Cardiac muscle cell (in vitro differentiated cells and primary cell): ENCODE data around the gene MYO1F. TPM values are rescaled to one million over a fixed set of nuclear protein-coding genes. Genes with fewer than 3 reads are reported as not detected.
"Not testable (repeated sequence)": the region's sequence is repeated elsewhere in the genome, so short reads cannot be mapped to it uniquely, and the experiment has no call there.

ENCODE experiments used
- DNase-seq, 2 donors: peaks; one replicate each; pipeline versions ENCODE4 v3.0.0 to v3.0.0-alpha.2; 2010 to 2017; ENCODE audit warnings: low read depth in 1 of 2, low spot score in 1 of 2
- H3K27ac ChIP-seq: fragments of 200-600 bp; sonication (generic); 2 replicates; pipeline ENCODE4 v1.5.1; 2016
- H3K27me3 ChIP-seq: fragments of 200-600 bp; sonication (generic); 2 replicates; pipeline ENCODE4 v1.6.0; 2016; ENCODE audit warnings: control low read depth
- H3K36me3 ChIP-seq: fragments of 200-600 bp; sonication (generic); 2 replicates; pipeline ENCODE4 v1.5.1; 2016; ENCODE audit warnings: control low read depth
- H3K4me1 ChIP-seq: fragments of 200-600 bp; sonication (generic); 2 replicates; pipeline ENCODE4 v1.8.1; 2017; ENCODE audit warnings: low read depth, mild to moderate bottlenecking, mixed run types
- H3K4me3 ChIP-seq: fragments of 200-600 bp; sonication (generic); 2 replicates; pipeline ENCODE4 v1.5.1; 2016; ENCODE audit warnings: mild to moderate bottlenecking
- H3K9me3 ChIP-seq: fragments of 200-600 bp; sonication (generic); 2 replicates; pipeline ENCODE4 v1.5.1; 2017; ENCODE audit warnings: low read depth, mild to moderate bottlenecking, control low read depth
- polyA plus RNA-seq: library from polyadenylated mRNA; unstranded; fragments of >200 nt; fragmentation: Nextera tagmentation; extraction: Ambion mirVana; gene quantifications from 2 replicates; pipeline ENCODE4 v1.2.1, GENCODE V29; 2016
- total RNA-seq: library from RNA; depleted of rRNA; stranded (reverse); fragments of >200 nt; gene quantifications from 2 replicates; pipeline ENCODE4 v1.2.3, GENCODE V29; 2016
- TF ChIP-seq, protein P1 (sequence below): IDR thresholded peaks from 2 replicates; pipeline ENCODE4 v1.5.1; 2012; ENCODE audit warnings: low read depth, mild to moderate bottlenecking, low read length

MYO1F gene
- 0.03 and 0.18 TPM in 2 replicates for total RNA-seq
- polyA plus RNA-seq: 1.5 and 5.1 TPM in 2 replicates

DNA sequence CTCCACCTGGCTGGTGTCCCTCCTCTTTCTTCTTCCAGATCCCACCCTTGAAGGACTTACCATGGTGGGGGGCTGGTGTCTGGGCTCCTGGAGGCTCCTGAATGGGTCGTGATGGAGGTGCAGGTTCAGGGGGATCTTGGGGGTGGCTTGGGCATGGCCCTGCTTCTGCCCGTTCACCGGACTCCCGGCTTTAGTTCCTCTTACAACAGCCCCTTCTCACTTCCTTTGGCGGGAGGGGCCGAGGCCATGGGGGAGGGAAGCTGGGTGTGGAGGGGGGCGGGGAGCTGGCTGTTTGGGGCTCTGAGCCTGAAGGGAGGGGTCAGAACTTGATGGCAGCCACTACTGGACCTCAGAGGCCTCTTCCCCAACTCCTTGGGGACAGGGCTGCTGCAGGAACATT, at the start of gene MYO1F:
MYO1F (minus strand) TSS at position 196 of the 400 bp plus-strand sequence; CDS start at position 63, 133 bp downstream.
- peaks cover 9% of the 10 kb centered on the region for H3K27me3 ChIP-seq
- H3K27ac ChIP-seq: no peak within 1 kb of the TSS
- no peaks in the 10 kb centered on the region for H3K9me3 ChIP-seq
- H3K4me3 ChIP-seq: no peak within 1 kb of the TSS
- no peaks in the 10 kb centered on the region for H3K4me1 ChIP-seq
- DNase-seq: no peak
- H3K36me3 ChIP-seq: no peaks in the 10 kb centered on the region
- TF ChIP-seq, protein P1, sequence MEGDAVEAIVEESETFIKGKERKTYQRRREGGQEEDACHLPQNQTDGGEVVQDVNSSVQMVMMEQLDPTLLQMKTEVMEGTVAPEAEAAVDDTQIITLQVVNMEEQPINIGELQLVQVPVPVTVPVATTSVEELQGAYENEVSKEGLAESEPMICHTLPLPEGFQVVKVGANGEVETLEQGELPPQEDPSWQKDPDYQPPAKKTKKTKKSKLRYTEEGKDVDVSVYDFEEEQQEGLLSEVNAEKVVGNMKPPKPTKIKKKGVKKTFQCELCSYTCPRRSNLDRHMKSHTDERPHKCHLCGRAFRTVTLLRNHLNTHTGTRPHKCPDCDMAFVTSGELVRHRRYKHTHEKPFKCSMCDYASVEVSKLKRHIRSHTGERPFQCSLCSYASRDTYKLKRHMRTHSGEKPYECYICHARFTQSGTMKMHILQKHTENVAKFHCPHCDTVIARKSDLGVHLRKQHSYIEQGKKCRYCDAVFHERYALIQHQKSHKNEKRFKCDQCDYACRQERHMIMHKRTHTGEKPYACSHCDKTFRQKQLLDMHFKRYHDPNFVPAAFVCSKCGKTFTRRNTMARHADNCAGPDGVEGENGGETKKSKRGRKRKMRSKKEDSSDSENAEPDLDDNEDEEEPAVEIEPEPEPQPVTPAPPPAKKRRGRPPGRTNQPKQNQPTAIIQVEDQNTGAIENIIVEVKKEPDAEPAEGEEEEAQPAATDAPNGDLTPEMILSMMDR: no peak

- TF ChIP-seq, protein P1: no peak
Measured at GRCh38 chr19:8626842-8627241, 49.6 kb upstream of the MYO1F start.

GRCh38 chr19:8622886-8623285, 45.6 kb upstream of the MYO1F start:
- not testable (repeated sequence) for H3K27ac ChIP-seq, DNase-seq, H3K27me3 ChIP-seq, H3K4me1 ChIP-seq, H3K36me3 ChIP-seq, H3K4me3 ChIP-seq, H3K9me3 ChIP-seq
- TF ChIP-seq, protein P1: peak; percentile 28

More at GRCh38 chr19:8626842-8627241, 49.6 kb upstream of the MYO1F start:
- DNase-seq: no peak
- Histone ChIP-seq H3K27me3 (no peaks in the 10 kb centered on the region), H3K4me3 (no peak overlapping the region), H3K36me3 (no peaks in the 10 kb centered on the region), H3K9me3 (no peaks in the 10 kb centered on the region), H3K27ac (no peak overlapping the region), H3K4me1 (no peaks in the 10 kb centered on the region)

DNA sequence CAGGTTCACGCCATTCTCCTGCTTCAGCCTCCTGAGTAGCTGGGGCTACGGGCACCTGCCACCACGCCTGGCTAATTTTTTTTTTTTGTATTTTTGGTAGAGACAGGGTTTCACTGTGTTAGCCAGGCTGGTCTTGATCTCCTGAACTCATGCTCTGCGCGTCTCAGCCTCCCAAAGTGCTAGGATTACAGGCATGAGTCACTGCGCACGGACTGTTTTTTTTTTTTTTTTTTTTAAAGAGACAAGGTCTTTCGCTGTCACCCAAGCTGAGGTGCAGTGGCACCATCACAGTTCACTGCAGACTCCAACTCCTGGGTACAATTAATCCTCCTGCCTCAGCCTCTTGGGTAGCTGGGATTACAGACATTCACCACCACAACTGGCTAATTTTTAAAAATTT, 41.5 kb upstream of the MYO1F start:
- TF ChIP-seq, protein P1: no peak
- no peak for DNase-seq
- H3K4me3 ChIP-seq: no peak overlapping the region

GRCh38 chr19:8617984-8618383, 40.7 kb upstream of the MYO1F start:
- H3K27me3 ChIP-seq: no peaks in the 10 kb centered on the region
- H3K4me1 ChIP-seq: no peaks in the 10 kb centered on the region
- no peaks in the 10 kb centered on the region for H3K9me3 ChIP-seq
- DNase-seq: no peak
- no peak overlapping the region for H3K4me3 ChIP-seq
- no peak overlapping the region for H3K27ac ChIP-seq
- TF ChIP-seq, protein P1: no peak
- H3K36me3 ChIP-seq: no peaks in the 10 kb centered on the region

More for the DNA sequence above, 41.5 kb upstream of the MYO1F start:
- Histone ChIP-seq H3K27ac (no peak overlapping the region), H3K9me3 (no peaks in the 10 kb centered on the region), H3K4me1 (no peaks in the 10 kb centered on the region), H3K27me3 (no peaks in the 10 kb centered on the region), H3K36me3 (no peaks in the 10 kb centered on the region)

DNA sequence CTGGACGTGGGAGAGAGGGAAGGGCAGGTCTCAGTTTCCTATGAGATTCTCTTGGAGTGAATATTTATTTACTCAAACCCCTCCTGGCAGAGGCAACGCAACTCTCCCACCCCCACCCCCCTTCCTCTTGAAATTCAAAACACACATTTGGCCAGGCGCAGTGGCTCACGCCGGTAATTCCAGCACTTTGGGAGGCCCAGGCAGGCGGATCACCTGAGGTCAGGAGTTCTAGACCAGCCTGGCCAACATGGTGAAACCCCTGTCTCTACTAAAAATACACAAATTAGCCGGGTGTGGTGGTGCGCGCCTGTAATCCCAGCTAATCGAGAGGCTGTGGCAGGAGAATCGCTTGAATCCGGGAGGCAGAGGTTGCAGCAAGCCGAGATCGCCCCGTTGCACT, 40.1 kb upstream of the MYO1F start:
- not testable (repeated sequence) for H3K27me3 ChIP-seq, H3K36me3 ChIP-seq, H3K9me3 ChIP-seq, H3K27ac ChIP-seq, H3K4me3 ChIP-seq, H3K4me1 ChIP-seq, DNase-seq
